HFFc6 (cell line): Measurements from ENCODE around the gene NAPA. TPM values are rescaled to one million over a fixed set of nuclear protein-coding genes. Genes with fewer than 3 reads are reported as not detected.

Experiments used
- DNase-seq: peaks from one replicate; pipeline ENCODE4 v3.0.0-alpha.2; 2018
- H3K27ac Mint-ChIP-seq: 2 replicates; pipeline ENCODE4 v1.8.0; 2020; ENCODE audit warnings: mild to moderate bottlenecking, mixed read lengths
- H3K27me3 Mint-ChIP-seq: 2 replicates; pipeline ENCODE4 v1.8.0; 2021; ENCODE audit warnings: mild to moderate bottlenecking, moderate library complexity, mixed read lengths; ENCODE audit not compliant: insufficient read depth
- H3K36me3 Mint-ChIP-seq: 2 replicates; pipeline ENCODE4 v1.8.0; 2021; ENCODE audit warnings: low read depth, mixed read lengths
- H3K4me1 Mint-ChIP-seq: 2 replicates; pipeline ENCODE4 v1.8.0; 2020; ENCODE audit warnings: low read depth, mixed read lengths
- H3K4me3 Mint-ChIP-seq: 2 replicates; pipeline ENCODE4 v1.8.0; 2020; ENCODE audit warnings: mild to moderate bottlenecking, moderate library complexity, mixed read lengths
- H3K9me3 Mint-ChIP-seq: 2 replicates; pipeline ENCODE4 v1.8.0; 2020; ENCODE audit warnings: mild to moderate bottlenecking, mixed read lengths
- CTCF ChIP-seq: fragments of 200-600 bp; sonication (generic); IDR thresholded peaks from 2 replicates; pipeline ENCODE4 v1.5.0; 2021; ENCODE audit warnings: antibody characterized with exemption, mild to moderate bottlenecking
- total RNA-seq, 6 experiments: library from RNA; stranded (reverse); fragmentation: NEBNext Ultra II Directional; extraction: Animal tissue kit (Norgen Biotek cat#: 25700); gene quantifications; 2 replicates in 1 of 6; 3 replicates in 5 of 6; pipeline ENCODE4 v1.2.3, GENCODE V29; 2021

Gene NAPA
- total RNA-seq, 6 experiments from 2014 or later = 94.4 to 119 (median 109) TPM

GRCh38 chr19:47523473-47523872 is 8.6 kb upstream of the NAPA start:
- DNase-seq = no peak
- no peaks in the 10 kb centered on the region for H3K9me3 Mint-ChIP-seq
- H3K36me3 Mint-ChIP-seq = no peaks in the 10 kb centered on the region
- no peak overlapping the region for H3K4me3 Mint-ChIP-seq
- no peak overlapping the region for H3K27ac Mint-ChIP-seq
- no peak for TF ChIP-seq CTCF
- peaks cover 16% of the 10 kb centered on the region for H3K27me3 Mint-ChIP-seq
- H3K4me1 Mint-ChIP-seq = peaks cover 7% of the 10 kb centered on the region; the same call in 1 of the 2 replicates

DNA sequence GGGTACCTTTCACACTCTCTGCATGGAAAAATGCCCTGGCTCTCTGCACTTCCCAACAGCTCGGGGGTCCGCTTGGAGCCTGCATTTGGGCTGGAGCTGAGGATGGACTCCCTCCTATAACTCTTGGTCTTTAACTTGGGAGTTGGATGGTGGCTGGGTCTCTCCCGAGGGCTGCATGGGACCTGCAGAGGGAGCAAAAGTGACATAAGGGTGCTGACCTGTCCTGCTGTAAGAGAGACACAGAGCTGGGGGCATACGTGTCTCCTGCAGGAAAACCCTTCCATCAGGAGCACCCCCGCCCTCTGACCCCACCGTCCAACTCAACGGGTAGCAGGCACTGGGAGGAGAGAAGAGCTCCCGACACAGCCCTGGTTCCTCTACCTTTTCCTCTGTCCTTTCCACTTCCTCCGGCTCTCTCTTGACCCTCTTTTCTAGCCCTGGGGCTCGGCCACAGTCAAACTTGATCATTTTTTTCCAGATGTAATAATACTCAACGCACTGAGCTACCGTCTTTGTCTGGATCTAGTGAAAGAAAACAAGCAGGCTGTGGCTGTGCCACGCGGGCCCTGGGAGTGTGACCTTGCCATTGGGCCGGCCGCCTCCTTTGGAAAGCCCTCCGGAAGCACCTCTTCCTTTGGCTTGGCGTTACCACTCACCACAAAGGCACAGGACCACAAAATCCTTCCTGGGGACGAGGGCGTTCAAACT is 6.8 kb upstream of the NAPA start:
- Mint-ChIP-seq H3K4me3 (no peak overlapping the region), H3K9me3 (no peaks in the 10 kb centered on the region), H3K27ac (no peak overlapping the region), H3K27me3 (peaks cover 15% of the 10 kb centered on the region), H3K4me1 (peaks cover 7% of the 10 kb centered on the region; the same call in 1 of the 2 replicates), H3K36me3 (no peaks in the 10 kb centered on the region)
- no peak for DNase-seq
- TF ChIP-seq CTCF = no peak

- no peak for TF ChIP-seq CTCF
- no peak overlapping the region for H3K4me3 Mint-ChIP-seq
- H3K27ac Mint-ChIP-seq = no peak overlapping the region
- DNase-seq = no peak
- peaks cover 14% of the 10 kb centered on the region; the same call in 1 of the 2 replicates for H3K4me1 Mint-ChIP-seq
- H3K9me3 Mint-ChIP-seq = no peaks in the 10 kb centered on the region
- H3K27me3 Mint-ChIP-seq = peaks cover 15% of the 10 kb centered on the region
- H3K36me3 Mint-ChIP-seq = no peaks in the 10 kb centered on the region
Observed at GRCh38 chr19:47520839-47521238, 6.0 kb upstream of the NAPA start.

- no peak for DNase-seq
- Mint-ChIP-seq H3K27ac (no peak overlapping the region), H3K4me3 (no peak overlapping the region), H3K36me3 (no peaks in the 10 kb centered on the region), H3K4me1 (peaks cover 18% of the 10 kb centered on the region; the same call in 1 of the 2 replicates), H3K27me3 (peaks cover 19% of the 10 kb centered on the region), H3K9me3 (no peaks in the 10 kb centered on the region)
- no peak for TF ChIP-seq CTCF
Observed at GRCh38 chr19:47520343-47520806, 5.5 kb upstream of the NAPA start.

GRCh38 chr19:47518854-47519253 is 4.0 kb upstream of the NAPA start:
- no peak for DNase-seq
- no peaks in the 10 kb centered on the region for H3K9me3 Mint-ChIP-seq
- peaks cover 25% of the 10 kb centered on the region for H3K27me3 Mint-ChIP-seq
- peaks cover 9% of the 10 kb centered on the region for H3K36me3 Mint-ChIP-seq
- TF ChIP-seq CTCF = no peak
- H3K4me1 Mint-ChIP-seq = peaks cover 22% of the 10 kb centered on the region
- no peak overlapping the region for H3K27ac Mint-ChIP-seq
- no peak overlapping the region for H3K4me3 Mint-ChIP-seq
